ENCODE measurements around the gene RHOG.
A peak's percentile ranks its signal among the peaks of the same experiment; 100 is the strongest.

The RHOG gene

GRCh38 chr11:3826721-3827120 lies 14.0 kb downstream of the RHOG start:
- Histone ChIP-seq H3K4me3 (ENCODE audit: low read length) (no peak overlapping the region), H3K4me2 (ENCODE audit: low read depth, low read length) (no peak overlapping the region), H3K36me3 (replicated peaks; ENCODE audit: insufficient read depth, low read length) (0 out of 2 replicates have a peak, but pooled peaks cover 4% of the 10 kb centered on the region), H3K27ac (ENCODE audit: low read length) (no peak overlapping the region), H3K27me3 (replicated peaks; ENCODE audit: insufficient read depth, low read length) (no peaks in the 10 kb centered on the region), H2AFZ (ENCODE audit: low read length) (no peak overlapping the region), H3K79me2 (ENCODE audit: low read length) (peaks cover 24% of the 10 kb centered on the region), H4K20me1 (ENCODE audit: insufficient read depth, low read length) (no peaks in the 10 kb centered on the region), H3K4me1 (ENCODE audit: low read length) (no peaks in the 10 kb centered on the region), H3F3A (ENCODE audit: insufficient read depth, low read length) (no peaks in the 10 kb centered on the region), H3K9ac (ENCODE audit: low read length) (no peak overlapping the region), H3K9me2 (replicated peaks; ENCODE audit: insufficient read depth, low read length) (no peaks in the 10 kb centered on the region), H3K9me3 (replicated peaks; ENCODE audit: insufficient read depth, low read length) (no peaks in the 10 kb centered on the region)
- TF ChIP-seq, protein P1, sequence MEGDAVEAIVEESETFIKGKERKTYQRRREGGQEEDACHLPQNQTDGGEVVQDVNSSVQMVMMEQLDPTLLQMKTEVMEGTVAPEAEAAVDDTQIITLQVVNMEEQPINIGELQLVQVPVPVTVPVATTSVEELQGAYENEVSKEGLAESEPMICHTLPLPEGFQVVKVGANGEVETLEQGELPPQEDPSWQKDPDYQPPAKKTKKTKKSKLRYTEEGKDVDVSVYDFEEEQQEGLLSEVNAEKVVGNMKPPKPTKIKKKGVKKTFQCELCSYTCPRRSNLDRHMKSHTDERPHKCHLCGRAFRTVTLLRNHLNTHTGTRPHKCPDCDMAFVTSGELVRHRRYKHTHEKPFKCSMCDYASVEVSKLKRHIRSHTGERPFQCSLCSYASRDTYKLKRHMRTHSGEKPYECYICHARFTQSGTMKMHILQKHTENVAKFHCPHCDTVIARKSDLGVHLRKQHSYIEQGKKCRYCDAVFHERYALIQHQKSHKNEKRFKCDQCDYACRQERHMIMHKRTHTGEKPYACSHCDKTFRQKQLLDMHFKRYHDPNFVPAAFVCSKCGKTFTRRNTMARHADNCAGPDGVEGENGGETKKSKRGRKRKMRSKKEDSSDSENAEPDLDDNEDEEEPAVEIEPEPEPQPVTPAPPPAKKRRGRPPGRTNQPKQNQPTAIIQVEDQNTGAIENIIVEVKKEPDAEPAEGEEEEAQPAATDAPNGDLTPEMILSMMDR (IDR thresholded peaks at IDR 0.05; ENCODE audit: low read length): no peak
- TF ChIP-seq EZH2 (optimal IDR thresholded peaks at IDR 0.05; ENCODE audit: low read depth, low read length) (no peak), EZH2phosphoT487 (IDR thresholded peaks at IDR 0.05; ENCODE audit: low read length) (no peak)
- no peak for DNase-seq

DNA sequence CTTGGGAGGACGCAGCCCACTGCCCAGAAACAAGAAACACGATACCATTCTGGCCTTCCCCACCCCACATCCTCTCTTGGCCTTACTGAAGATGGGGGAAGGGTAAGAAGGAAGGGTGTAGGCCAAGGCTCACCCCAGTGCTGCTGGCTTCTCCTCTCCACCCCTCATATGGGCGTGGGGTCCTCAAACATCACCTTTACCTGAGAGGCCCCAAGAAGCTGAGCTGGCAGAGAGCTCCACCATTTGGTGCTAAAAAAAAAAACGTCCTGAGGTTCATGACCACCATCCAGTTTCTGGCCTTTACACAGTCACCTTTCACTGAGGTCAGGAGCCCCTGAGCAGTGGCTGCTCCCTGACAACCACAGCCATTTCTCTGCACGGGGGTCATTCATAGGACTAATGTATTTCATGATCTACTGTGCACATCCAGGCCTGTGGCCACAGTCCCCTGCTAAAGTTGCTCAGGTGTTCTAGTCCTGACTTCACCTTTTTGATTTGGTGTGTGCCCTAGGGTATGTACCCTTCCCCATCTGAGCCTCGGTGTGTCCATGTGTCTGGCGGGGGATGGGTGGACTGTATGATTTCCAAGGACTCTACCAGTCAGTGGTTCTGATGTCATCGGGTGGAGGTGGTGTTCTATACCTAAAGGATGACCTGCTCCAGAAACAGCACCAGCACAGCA lies 15.1 kb downstream of the RHOG start:
- H3K79me2 ChIP-seq (ENCODE audit: low read length): peaks cover 13% of the 10 kb centered on the region
- H3K4me3 ChIP-seq (ENCODE audit: low read length): no peak overlapping the region
- H4K20me1 ChIP-seq (ENCODE audit: insufficient read depth, low read length): no peaks in the 10 kb centered on the region
- H3K27ac ChIP-seq (ENCODE audit: low read length): no peak overlapping the region
- no peaks in the 10 kb centered on the region for H3K27me3 ChIP-seq (replicated peaks; ENCODE audit: insufficient read depth, low read length)
- no peak overlapping the region for H2AFZ ChIP-seq (ENCODE audit: low read length)
- no peak overlapping the region for H3K4me2 ChIP-seq (ENCODE audit: low read depth, low read length)
- no peak for DNase-seq
- TF ChIP-seq EZH2 (optimal IDR thresholded peaks at IDR 0.05; ENCODE audit: low read depth, low read length): no peak
- 0 out of 2 replicates have a peak, but pooled peaks cover 4% of the 10 kb centered on the region for H3K36me3 ChIP-seq (replicated peaks; ENCODE audit: insufficient read depth, low read length)
- no peaks in the 10 kb centered on the region for H3F3A ChIP-seq (ENCODE audit: insufficient read depth, low read length)
- H3K9ac ChIP-seq (ENCODE audit: low read length): no peak overlapping the region
- no peaks in the 10 kb centered on the region for H3K4me1 ChIP-seq (ENCODE audit: low read length)
- no peaks in the 10 kb centered on the region for H3K9me2 ChIP-seq (replicated peaks; ENCODE audit: insufficient read depth, low read length)
- H3K9me3 ChIP-seq (replicated peaks; ENCODE audit: insufficient read depth, low read length): no peaks in the 10 kb centered on the region

GRCh38 chr11:3824714-3825472 lies 15.9 kb downstream of the RHOG start:
- peaks cover 6% of the 10 kb centered on the region; the same call in 1 of the 2 replicates for H3K79me2 ChIP-seq (ENCODE audit: low read length)
- no peaks in the 10 kb centered on the region for H4K20me1 ChIP-seq (ENCODE audit: insufficient read depth, low read length)
- H3K9ac ChIP-seq (ENCODE audit: low read length): no peak overlapping the region
- H3K4me1 ChIP-seq (ENCODE audit: low read length): no peaks in the 10 kb centered on the region
- H3K27me3 ChIP-seq (replicated peaks; ENCODE audit: insufficient read depth, low read length): no peaks in the 10 kb centered on the region
- no peak overlapping the region for H2AFZ ChIP-seq (ENCODE audit: low read length)
- peak; percentile 62 for DNase-seq
- H3K27ac ChIP-seq (ENCODE audit: low read length): no peak overlapping the region
- TF ChIP-seq EZH2phosphoT487 (IDR thresholded peaks at IDR 0.05; ENCODE audit: low read length): no peak
- TF ChIP-seq, protein P1 (IDR thresholded peaks at IDR 0.05; ENCODE audit: low read length): peak; percentile 83
- H3K9me3 ChIP-seq (replicated peaks; ENCODE audit: insufficient read depth, low read length): no peaks in the 10 kb centered on the region
- no peaks in the 10 kb centered on the region for H3F3A ChIP-seq (ENCODE audit: insufficient read depth, low read length)
- no peak overlapping the region for H3K4me3 ChIP-seq (ENCODE audit: low read length)
- 0 out of 2 replicates have a peak, but pooled peaks cover under 1% of the 10 kb centered on the region for H3K36me3 ChIP-seq (replicated peaks; ENCODE audit: insufficient read depth, low read length)
- no peak overlapping the region for H3K4me2 ChIP-seq (ENCODE audit: low read depth, low read length)
- no peaks in the 10 kb centered on the region for H3K9me2 ChIP-seq (replicated peaks; ENCODE audit: insufficient read depth, low read length)

All from MM.1S (cell line).